GM18505 (cell line): ENCODE data around the gene WDR64.

Experiments used
- ATAC-seq: cut with Tn5 transposase; IDR thresholded peaks from one replicate; pipeline ENCODE4 v1.9.1; 2021; ENCODE audit not compliant: unreplicated experiment
- POLR2A ChIP-seq: IDR thresholded peaks from 4 replicates; pipeline ENCODE4 v1.6.1; 2011; ENCODE audit warnings: borderline replicate concordance; ENCODE audit not compliant: insufficient read depth, insufficient read length; ENCODE audit errors: extremely low read depth

The WDR64 gene

GRCh38 chr1:241707442-241707841 is 55.4 kb downstream of the WDR64 start:
- no peak for ATAC-seq
- TF ChIP-seq POLR2A: no peak

GRCh38 chr1:241711326-241711725 is 59.2 kb downstream of the WDR64 start:
- no peak for TF ChIP-seq POLR2A
- no peak for ATAC-seq

GRCh38 chr1:241713316-241713715 is 61.2 kb downstream of the WDR64 start:
- no peak for TF ChIP-seq POLR2A
- ATAC-seq: no peak

- ATAC-seq: no peak
- TF ChIP-seq POLR2A: no peak
Measured at GRCh38 chr1:241714321-241715218, 62.5 kb downstream of the WDR64 start.

- ATAC-seq: no peak
- no peak for TF ChIP-seq POLR2A
Measured at GRCh38 chr1:241715435-241715834, 63.4 kb downstream of the WDR64 start.

GRCh38 chr1:241715956-241716355 is 63.9 kb downstream of the WDR64 start:
- TF ChIP-seq POLR2A: no peak
- no peak for ATAC-seq

GRCh38 chr1:241716915-241717656 is 65.0 kb downstream of the WDR64 start:
- no peak for TF ChIP-seq POLR2A

GRCh38 chr1:241717975-241718374 is 65.9 kb downstream of the WDR64 start:
- TF ChIP-seq POLR2A: no peak
- ATAC-seq: no peak

More at GRCh38 chr1:241716915-241717656, 65.0 kb downstream of the WDR64 start:
- no peak for ATAC-seq

GRCh38 chr1:241721011-241721410 is 68.9 kb downstream of the WDR64 start:
- no peak for TF ChIP-seq POLR2A
- ATAC-seq: no peak

GRCh38 chr1:241722947-241723346 is 70.9 kb downstream of the WDR64 start:
- no peak for TF ChIP-seq POLR2A
- ATAC-seq: no peak

- no peak for ATAC-seq
- no peak for TF ChIP-seq POLR2A
Measured at GRCh38 chr1:241724741-241725356, 72.8 kb downstream of the WDR64 start.

GRCh38 chr1:241730031-241730430 is 78.0 kb downstream of the WDR64 start:
- ATAC-seq: no peak
- no peak for TF ChIP-seq POLR2A

- TF ChIP-seq POLR2A: no peak
- no peak for ATAC-seq
Measured at GRCh38 chr1:241733899-241734298, 81.8 kb downstream of the WDR64 start.
